H1 (cell line): ENCODE results near the gene S100A6.

Experiments used
- CTCF ChIP-seq, 3 experiments: IDR thresholded peaks; 1 replicate in 2 of 3; 2 replicates in 1 of 3; pipeline versions ENCODE4 v1.5.1 to v1.6.1; 2011; ENCODE audit warnings: low read length in 3 of 3, mild to moderate bottlenecking in 3 of 3, inconsistent platforms in 2 of 3, low read depth in 1 of 3, moderate library complexity in 1 of 3; ENCODE audit not compliant: insufficient read depth in 1 of 3; ENCODE audit errors: control extremely low read depth in 1 of 3
- POLR2A ChIP-seq, 2 experiments: IDR thresholded peaks; 1 replicate in 1 of 2; 2 replicates in 1 of 2; pipeline ENCODE4 v1.6.1; 2011; ENCODE audit warnings: low read depth in 2 of 2, low read length in 2 of 2, mild to moderate bottlenecking in 2 of 2; ENCODE audit errors: control extremely low read depth in 1 of 2

GRCh38 chr1:153513666-153514065 lies 22.1 kb downstream of the S100A6 start:
- no peak for TF ChIP-seq POLR2A (IDR thresholded peaks at IDR 0.05; ENCODE audit: control extremely low read depth in 1 of 2, low read depth in 2 of 2, low read length in 2 of 2)
- TF ChIP-seq CTCF (IDR thresholded peaks at IDR 0.05; ENCODE audit: control extremely low read depth in 1 of 3, insufficient read depth in 1 of 3, low read depth in 1 of 3, low read length in 3 of 3) = no peak
